Smooth muscle cell (in vitro differentiated cells): ENCODE measurements around the gene ADGRG7. TPM values are rescaled to one million over a fixed set of nuclear protein-coding genes. Genes with fewer than 3 reads are reported as not detected.
"Not testable (repeated sequence)": the region's sequence is repeated elsewhere in the genome, so short reads cannot be mapped to it uniquely, and the experiment has no call there.

Experiments
- DNase-seq: peaks from one replicate; lab custom pipeline; 2025; ENCODE audit not compliant: unreplicated experiment; lab: John Stamatoyannopoulos, UW
- H2AFZ ChIP-seq: fragments of 200-600 bp; sonication (generic); 2 replicates; pipeline ENCODE4 v1.6.0; 2016; ENCODE audit warnings: antibody characterized with exemption, low read depth, mild to moderate bottlenecking
- H3F3A ChIP-seq: fragments of 200-600 bp; sonication (generic); 2 replicates; pipeline ENCODE4 v1.6.0; 2017; ENCODE audit warnings: antibody characterized with exemption, low read depth
- H3K27ac ChIP-seq: fragments of 200-600 bp; sonication (generic); 2 replicates; pipeline ENCODE4 v1.5.1; 2016; ENCODE audit warnings: low read depth, mild to moderate bottlenecking
- H3K27me3 ChIP-seq: fragments of 200-600 bp; sonication (generic); 2 replicates; pipeline ENCODE4 v1.6.1; 2016; ENCODE audit warnings: low read depth, mild to moderate bottlenecking
- H3K36me3 ChIP-seq: fragments of 200-600 bp; sonication (generic); 2 replicates; pipeline ENCODE4 v1.5.1; 2016; ENCODE audit warnings: low read depth
- H3K4me1 ChIP-seq: fragments of 200-600 bp; sonication (generic); 2 replicates; pipeline ENCODE4 v1.5.1; 2016; ENCODE audit warnings: low read depth
- H3K4me2 ChIP-seq: fragments of 200-600 bp; sonication (generic); 2 replicates; pipeline ENCODE4 v1.6.0; 2016; ENCODE audit warnings: mild to moderate bottlenecking
- H3K4me3 ChIP-seq: fragments of 200-600 bp; sonication (generic); 2 replicates; pipeline ENCODE4 v1.5.1; 2016; ENCODE audit warnings: mild to moderate bottlenecking
- H3K79me2 ChIP-seq: fragments of 200-600 bp; sonication (generic); 2 replicates; pipeline ENCODE4 v1.6.0; 2016; ENCODE audit warnings: low read depth, mild to moderate bottlenecking
- H3K9ac ChIP-seq: fragments of 200-600 bp; sonication (generic); 2 replicates; pipeline ENCODE4 v1.6.0; 2016; ENCODE audit warnings: low read depth
- H3K9me3 ChIP-seq: fragments of 200-600 bp; sonication (generic); replicated peaks from 2 replicates; pipeline ENCODE4 v1.5.1; 2016; ENCODE audit warnings: low read depth
- H4K20me1 ChIP-seq: fragments of 200-600 bp; sonication (generic); 2 replicates; pipeline ENCODE4 v1.6.0; 2016; ENCODE audit warnings: low read depth
- WGBS: methylation state at CpG from one replicate; pipeline ENCODE4 v1.1.7; 2016; ENCODE audit warnings: low lambda C conversion rate; 5-methylcytosine and 5-hydroxymethylcytosine counted together
- polyA plus RNA-seq: library from polyadenylated mRNA; unstranded; fragments of >200 nt; fragmentation: Nextera tagmentation; extraction: Ambion mirVana; gene quantifications from 2 replicates; pipeline ENCODE4 v1.2.1, GENCODE V29; 2016
- total RNA-seq: library from RNA; depleted of rRNA; stranded (reverse); fragments of >200 nt; gene quantifications from 2 replicates; pipeline ENCODE4 v1.2.3, GENCODE V29; 2014
- TF ChIP-seq, protein P1 (sequence below): fragments of 200-600 bp; sonication (generic); IDR thresholded peaks from 2 replicates; pipeline ENCODE4 v1.5.1; 2017; ENCODE audit warnings: borderline replicate concordance, mild to moderate bottlenecking, antibody characterized with exemption; ENCODE audit not compliant: insufficient read depth, poor library complexity, severe bottlenecking

Gene ADGRG7
- total and polyA plus RNA-seq, 2 experiments from 2014 or later: 0.04 TPM; not detected in 1

DNA sequence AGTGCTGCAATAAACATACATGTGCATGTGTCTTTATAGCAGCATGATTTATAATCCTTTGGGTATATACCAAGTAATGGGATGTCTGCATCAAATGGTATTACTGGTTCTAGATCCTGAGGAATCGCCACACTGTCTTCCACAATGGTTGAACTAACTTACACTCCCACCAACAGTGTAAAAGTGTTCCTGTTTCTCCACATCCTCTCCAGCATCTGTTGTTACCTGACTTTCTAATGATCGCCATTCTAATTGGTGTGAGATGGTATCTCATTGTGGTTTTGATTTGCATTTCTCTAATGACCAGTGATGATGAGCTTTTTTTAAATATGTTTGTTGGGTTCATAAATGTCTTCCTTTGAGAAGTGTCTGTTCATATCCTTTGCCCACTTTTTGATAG lies 61.6 kb downstream of the ADGRG7 start:
- H3K27me3 ChIP-seq, H3K27ac ChIP-seq, H3K9me3 ChIP-seq, H3K79me2 ChIP-seq, H3K9ac ChIP-seq, DNase-seq, H3K4me2 ChIP-seq, H3K36me3 ChIP-seq, H4K20me1 ChIP-seq, H2AFZ ChIP-seq, H3K4me3 ChIP-seq, H3K4me1 ChIP-seq, H3F3A ChIP-seq: not testable (repeated sequence)
- WGBS: 96% methylated on average over 2 of the region's 2 CpGs

DNA sequence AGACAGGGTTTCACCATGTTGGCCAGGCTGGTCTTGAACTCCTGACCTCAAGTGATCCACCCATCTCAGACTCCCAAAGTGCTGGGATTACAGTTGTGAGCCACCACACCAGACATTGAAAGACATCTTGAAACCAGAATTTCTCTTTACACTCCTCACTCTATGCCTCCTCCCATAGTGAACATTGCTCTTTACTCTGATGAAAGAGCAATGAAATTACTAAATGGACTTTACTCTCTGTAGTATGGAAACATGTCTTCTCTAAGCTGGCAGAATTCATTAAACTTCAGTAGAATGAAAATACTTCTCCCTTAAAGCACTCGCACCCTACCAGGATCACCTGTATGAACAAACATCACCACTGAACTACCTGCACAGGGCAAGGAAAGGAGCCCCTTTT lies 72.1 kb downstream of the ADGRG7 start:
- Histone ChIP-seq H3K4me1 (no peaks in the 10 kb centered on the region), H3K27ac (no peak overlapping the region), H4K20me1 (no peaks in the 10 kb centered on the region), H3K4me3 (no peak overlapping the region), H3F3A (no peaks in the 10 kb centered on the region), H3K36me3 (no peaks in the 10 kb centered on the region), H3K4me2 (no peak overlapping the region), H2AFZ (no peak overlapping the region), H3K9me3 (no peaks in the 10 kb centered on the region), H3K9ac (no peak overlapping the region), H3K79me2 (no peaks in the 10 kb centered on the region), H3K27me3 (no peaks in the 10 kb centered on the region)
- no peak for DNase-seq
- 100% methylated on average over 1 of the region's 1 CpG for WGBS
- TF ChIP-seq, protein P1, sequence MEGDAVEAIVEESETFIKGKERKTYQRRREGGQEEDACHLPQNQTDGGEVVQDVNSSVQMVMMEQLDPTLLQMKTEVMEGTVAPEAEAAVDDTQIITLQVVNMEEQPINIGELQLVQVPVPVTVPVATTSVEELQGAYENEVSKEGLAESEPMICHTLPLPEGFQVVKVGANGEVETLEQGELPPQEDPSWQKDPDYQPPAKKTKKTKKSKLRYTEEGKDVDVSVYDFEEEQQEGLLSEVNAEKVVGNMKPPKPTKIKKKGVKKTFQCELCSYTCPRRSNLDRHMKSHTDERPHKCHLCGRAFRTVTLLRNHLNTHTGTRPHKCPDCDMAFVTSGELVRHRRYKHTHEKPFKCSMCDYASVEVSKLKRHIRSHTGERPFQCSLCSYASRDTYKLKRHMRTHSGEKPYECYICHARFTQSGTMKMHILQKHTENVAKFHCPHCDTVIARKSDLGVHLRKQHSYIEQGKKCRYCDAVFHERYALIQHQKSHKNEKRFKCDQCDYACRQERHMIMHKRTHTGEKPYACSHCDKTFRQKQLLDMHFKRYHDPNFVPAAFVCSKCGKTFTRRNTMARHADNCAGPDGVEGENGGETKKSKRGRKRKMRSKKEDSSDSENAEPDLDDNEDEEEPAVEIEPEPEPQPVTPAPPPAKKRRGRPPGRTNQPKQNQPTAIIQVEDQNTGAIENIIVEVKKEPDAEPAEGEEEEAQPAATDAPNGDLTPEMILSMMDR: no peak

DNA sequence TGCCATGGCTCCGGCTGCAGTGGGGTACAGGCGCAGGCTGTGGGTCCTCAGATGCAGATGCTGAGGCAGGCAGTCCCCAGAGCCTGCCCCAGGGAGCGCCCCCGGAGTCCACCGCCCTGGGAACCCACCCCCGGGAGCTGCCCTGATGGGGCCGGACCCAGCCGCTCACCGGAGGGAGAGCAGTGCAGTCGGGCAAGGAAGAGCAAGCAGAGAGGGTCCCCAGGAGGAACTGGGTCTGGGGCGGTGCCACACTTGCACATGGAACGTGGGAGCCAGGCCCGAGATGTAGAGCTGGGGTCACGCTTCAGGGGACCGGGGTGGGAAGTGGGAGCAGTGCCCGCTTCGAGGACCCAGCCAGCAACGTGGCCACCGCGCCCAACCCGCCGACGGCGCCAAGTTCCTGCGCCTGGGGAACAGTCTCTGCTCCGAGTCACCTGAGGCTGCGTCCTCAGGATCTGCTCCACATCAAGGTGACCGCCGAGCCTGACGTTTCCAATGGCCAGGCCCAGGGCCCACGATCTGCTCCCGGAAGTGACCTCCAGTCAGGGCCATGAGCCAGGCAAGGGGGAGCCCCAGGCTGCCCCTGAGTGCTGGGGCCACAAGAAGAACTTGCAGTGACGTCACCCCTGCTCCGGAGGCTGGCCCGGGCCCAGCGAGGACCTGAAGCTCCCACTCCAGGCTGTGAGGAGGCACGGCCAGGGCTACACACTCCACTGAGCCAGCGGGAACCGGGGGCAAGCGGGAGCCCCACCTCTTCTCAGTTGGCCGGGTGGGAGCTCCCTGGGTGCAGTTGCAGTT lies 72.9 kb downstream of the ADGRG7 start:
- Histone ChIP-seq H3K27me3 (no peaks in the 10 kb centered on the region), H3K9ac (no peak overlapping the region), H3F3A (no peaks in the 10 kb centered on the region), H3K36me3 (no peaks in the 10 kb centered on the region), H3K79me2 (no peaks in the 10 kb centered on the region), H3K4me2 (no peak overlapping the region), H4K20me1 (no peaks in the 10 kb centered on the region), H3K4me1 (no peaks in the 10 kb centered on the region), H2AFZ (no peak overlapping the region), H3K27ac (no peak overlapping the region), H3K9me3 (no peaks in the 10 kb centered on the region), H3K4me3 (no peak overlapping the region)
- WGBS: 95% methylated on average over 28 of the region's 41 CpGs
- TF ChIP-seq, protein P1: no peak
- no peak for DNase-seq

DNA sequence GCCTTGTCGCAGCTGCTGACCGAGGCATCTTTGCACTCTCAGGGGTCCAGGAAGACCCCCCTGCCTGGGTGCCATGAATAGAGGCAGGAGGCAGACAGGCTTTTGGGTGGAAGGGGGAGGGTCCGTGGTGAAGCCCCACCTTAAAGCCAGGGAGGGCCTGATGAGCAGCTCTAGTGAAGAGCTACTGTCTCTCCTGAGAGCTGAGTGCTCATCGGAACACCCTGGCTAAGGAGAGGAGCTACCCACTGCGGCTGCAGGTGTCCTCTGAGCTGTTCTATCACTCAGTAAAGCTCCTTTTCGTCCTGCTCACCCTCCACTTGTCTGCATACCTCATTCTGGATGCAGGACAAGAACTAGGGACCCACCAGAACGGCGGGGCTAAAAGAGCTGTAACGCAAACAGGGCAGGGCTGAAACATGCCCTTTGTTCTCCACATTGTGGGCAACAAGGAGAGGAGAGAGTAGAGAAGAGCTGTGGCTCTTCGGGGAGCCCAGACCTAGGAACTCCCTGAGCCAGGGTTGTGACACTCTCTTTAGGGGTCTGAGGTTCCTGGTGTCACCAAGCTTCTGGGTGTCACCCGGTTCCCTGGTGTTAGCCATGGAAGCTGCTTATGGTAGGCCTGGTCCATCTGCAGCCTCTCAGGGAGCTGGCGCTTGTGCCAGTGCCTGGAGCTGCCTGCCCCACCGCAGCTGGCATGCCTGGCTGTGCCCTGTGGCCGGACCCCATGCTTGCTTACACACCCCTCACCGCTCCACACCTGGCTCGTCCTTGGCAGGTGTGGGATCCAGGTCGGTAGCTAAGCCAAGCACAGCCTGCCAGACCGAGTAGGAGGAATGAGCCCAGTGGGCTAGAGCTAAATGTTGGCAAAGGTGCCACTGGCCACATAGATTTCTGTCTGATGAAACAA lies 73.7 kb downstream of the ADGRG7 start:
- DNase-seq: no peak
- H3F3A ChIP-seq: no peaks in the 10 kb centered on the region
- H2AFZ ChIP-seq: no peak overlapping the region
- H3K79me2 ChIP-seq: no peaks in the 10 kb centered on the region
- H4K20me1 ChIP-seq: no peaks in the 10 kb centered on the region
- H3K4me3 ChIP-seq: no peak overlapping the region
- no peak overlapping the region for H3K27ac ChIP-seq
- TF ChIP-seq, protein P1: no peak
- H3K27me3 ChIP-seq: no peaks in the 10 kb centered on the region
- H3K4me2 ChIP-seq: no peak overlapping the region
- H3K4me1 ChIP-seq: no peaks in the 10 kb centered on the region
- no peaks in the 10 kb centered on the region for H3K9me3 ChIP-seq
- no peaks in the 10 kb centered on the region for H3K36me3 ChIP-seq
- no peak overlapping the region for H3K9ac ChIP-seq
- WGBS: 91% methylated on average over 18 of the region's 18 CpGs
